DOHH2 (cell line): Measurements from ENCODE around the gene STARD4.

Experiments used
- CTCF ChIP-seq: fragments of 200-600 bp; sonication (generic); IDR thresholded peaks from one replicate; pipeline ENCODE4 v1.5.1; 2014; ENCODE audit warnings: antibody characterized with exemption, mild to moderate bottlenecking, low read depth, low read length; ENCODE audit not compliant: poor library complexity, severe bottlenecking
- EZH2phosphoT487 ChIP-seq: fragments of 200-600 bp; sonication (generic); IDR thresholded peaks from 2 replicates; pipeline ENCODE4 v1.6.1; 2017; ENCODE audit warnings: borderline replicate concordance, mild to moderate bottlenecking, antibody characterized with exemption, low read length, moderate library complexity, mixed read lengths

GRCh38 chr5:111556501-111556900 lies 44.2 kb upstream of the STARD4 start:
- no peak for TF ChIP-seq CTCF
- TF ChIP-seq EZH2phosphoT487 = no peak
